ENCODE results near the gene LYRM9.
"Not testable (repeated sequence)": the region's sequence is repeated elsewhere in the genome, so short reads cannot be mapped to it uniquely, and the experiment has no call there.

Gene LYRM9

DNA sequence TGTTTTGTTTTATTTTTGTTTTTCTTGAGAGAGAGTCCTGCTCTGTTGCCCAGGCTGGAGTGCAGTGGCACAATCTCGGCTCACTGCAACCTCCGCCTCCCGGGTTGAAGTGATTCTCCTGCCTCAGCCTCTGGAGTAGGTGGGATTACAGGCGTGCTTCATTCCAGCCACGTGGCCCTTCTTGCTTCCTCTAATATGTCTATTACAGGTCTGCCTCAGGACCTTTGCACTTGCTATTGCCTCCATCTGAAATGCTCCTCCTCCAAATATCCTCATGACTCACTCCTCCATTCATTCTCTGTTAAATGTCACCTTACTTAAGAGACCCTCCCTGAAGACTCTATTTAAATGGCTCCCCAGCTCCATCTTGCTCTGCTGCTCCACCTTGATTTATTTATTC lies 39.0 kb downstream of the LYRM9 start:
- Histone ChIP-seq H3K4me3 (no peak overlapping the region), H3K4me1 (no peaks in the 10 kb centered on the region; a peak in 1 of 20 replicates)

DNA sequence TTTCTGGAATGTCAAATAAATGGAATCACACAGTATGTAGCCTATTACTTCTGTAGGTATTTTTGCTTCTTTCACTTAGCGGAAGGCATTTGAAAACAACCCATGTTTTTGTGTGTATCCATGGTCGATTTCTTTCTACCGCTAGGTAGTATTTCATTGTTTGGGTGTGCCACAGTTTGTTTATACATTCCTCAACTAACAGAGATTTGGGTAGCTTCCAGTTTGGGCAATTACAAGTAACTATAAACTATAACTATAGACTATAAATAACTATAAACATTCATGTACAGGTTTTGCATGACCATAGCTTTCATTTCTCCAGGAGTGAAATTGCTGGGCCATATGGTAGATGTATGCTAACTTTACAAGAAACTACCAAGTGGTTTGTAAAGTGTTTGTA lies 40.1 kb downstream of the LYRM9 start:
- Histone ChIP-seq H3K4me3 (no peak overlapping the region), H3K4me1 (peaks cover 0 to 6% (median 0%) of the 10 kb centered on the region in 10 experiments; a peak in 3 of 20 replicates), H3K27me3 (no peaks in the 10 kb centered on the region), H3K4me2 (no peak overlapping the region), H4K20me1 (no peaks in the 10 kb centered on the region), H3K36me3 (no peaks in the 10 kb centered on the region), H3K9me3 (replicated peaks in 1 of 11) (peaks cover 0 to 6% (median under 1%) of the 10 kb centered on the region in 11 experiments; a peak in 2 of 22 replicates), H3K27ac (no peak overlapping the region), H3K9ac (no peak overlapping the region)
- TF ChIP-seq Cebpa-rat (IDR thresholded peaks at IDR 0.05): no peak

More for the DNA sequence above, 39.0 kb downstream of the LYRM9 start:
- Histone ChIP-seq H3K9me3 (replicated peaks in 1 of 11) (peaks cover 0 to 13% (median 0%) of the 10 kb centered on the region in 11 experiments; a peak in 2 of 22 replicates), H3K9ac (no peak overlapping the region), H3K36me3 (no peaks in the 10 kb centered on the region), H3K27ac (no peak overlapping the region), H3K27me3 (no peaks in the 10 kb centered on the region), H4K20me1 (no peaks in the 10 kb centered on the region), H3K4me2 (no peak overlapping the region)
- no peak for TF ChIP-seq Cebpa-rat (IDR thresholded peaks at IDR 0.05)

DNA sequence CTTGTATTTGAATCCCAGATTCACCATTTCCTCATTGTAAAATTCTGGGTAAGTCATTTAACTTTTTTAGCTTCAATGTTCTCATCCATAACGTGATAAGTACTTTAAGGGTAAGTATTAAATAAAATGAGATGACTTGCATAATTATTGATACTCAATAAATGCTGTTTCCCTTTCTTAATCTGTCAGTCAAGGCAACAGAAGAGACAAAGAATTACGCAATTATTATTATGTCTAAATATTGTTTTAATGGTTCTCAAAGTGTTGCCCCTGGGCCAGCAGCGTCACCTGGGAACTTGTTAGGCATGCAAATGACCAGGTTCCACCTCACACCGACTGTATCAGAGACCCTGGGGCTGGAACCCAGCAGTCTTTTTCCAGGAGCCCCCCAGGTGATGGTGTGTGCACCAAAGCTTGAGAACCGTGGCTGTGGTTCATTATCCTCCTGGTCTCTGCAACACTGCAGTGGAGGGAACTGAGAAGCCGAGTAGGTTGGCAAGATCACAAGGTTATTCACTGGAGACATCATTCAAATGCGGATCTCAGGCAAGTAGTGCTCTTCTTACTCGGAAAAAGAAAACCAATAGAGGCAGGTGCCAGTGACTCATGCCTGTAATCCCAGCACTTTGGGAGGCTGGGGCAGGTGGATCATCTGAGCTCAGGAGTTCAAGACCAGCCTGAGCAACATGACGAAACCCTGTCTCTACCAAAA lies 43.5 kb downstream of the LYRM9 start:
- Histone ChIP-seq H3K27ac (no peak overlapping the region), H3K36me3 (no peaks in the 10 kb centered on the region), H3K27me3 (no peaks in the 10 kb centered on the region), H3K9me3 (replicated peaks in 1 of 11) (peaks cover 7 to 22% (median 15%) of the 10 kb centered on the region in 11 experiments; a peak in 20 of 22 replicates), H3K4me2 (no peak overlapping the region), H4K20me1 (no peaks in the 10 kb centered on the region), H3K4me3 (no peak overlapping the region), H3K9ac (no peak overlapping the region), H3K4me1 (peaks cover 0 to 30% (median 18%) of the 10 kb centered on the region in 10 experiments; a peak in 19 of 20 replicates)
- TF ChIP-seq Cebpa-rat (IDR thresholded peaks at IDR 0.05): peak in 5 of 11 experiments; percentile 11 to 54 (median 46); a peak in 4 of 22 replicates

DNA sequence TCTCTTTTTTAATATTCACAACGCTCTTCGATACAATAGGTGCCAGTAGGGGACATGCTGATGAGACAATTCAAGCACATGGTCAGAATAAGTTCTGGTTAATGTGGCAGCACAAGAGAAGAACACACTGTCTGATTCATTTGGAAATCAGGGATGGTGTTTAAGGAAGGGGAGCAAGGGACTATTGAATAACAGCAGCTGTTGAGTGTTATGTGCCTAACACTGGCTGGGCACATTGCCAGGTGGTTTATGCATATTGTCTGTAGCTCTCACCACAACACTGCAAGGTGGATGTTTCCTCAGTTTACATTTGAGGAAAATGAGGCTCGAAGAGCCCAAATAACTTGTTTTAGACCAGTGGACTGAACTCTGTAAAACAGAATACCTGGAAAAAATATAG lies 44.2 kb downstream of the LYRM9 start:
- peaks cover 0 to 30% (median 18%) of the 10 kb centered on the region in 10 experiments; a peak in 19 of 20 replicates for H3K4me1 ChIP-seq
- peaks cover 7 to 22% (median 15%) of the 10 kb centered on the region in 11 experiments; a peak in 20 of 22 replicates for H3K9me3 ChIP-seq (replicated peaks in 1 of 11)
- no peaks in the 10 kb centered on the region for H4K20me1 ChIP-seq
- no peak overlapping the region for H3K27ac ChIP-seq
- H3K27me3 ChIP-seq: no peaks in the 10 kb centered on the region
- no peak overlapping the region for H3K9ac ChIP-seq
- H3K4me3 ChIP-seq: no peak overlapping the region
- 0 out of 22 replicates have a peak overlapping the region, but pooled peaks of 1 of the 11 experiments have one; percentile 8 for H3K4me2 ChIP-seq
- TF ChIP-seq Cebpa-rat (IDR thresholded peaks at IDR 0.05): no peak
- no peaks in the 10 kb centered on the region for H3K36me3 ChIP-seq

DNA sequence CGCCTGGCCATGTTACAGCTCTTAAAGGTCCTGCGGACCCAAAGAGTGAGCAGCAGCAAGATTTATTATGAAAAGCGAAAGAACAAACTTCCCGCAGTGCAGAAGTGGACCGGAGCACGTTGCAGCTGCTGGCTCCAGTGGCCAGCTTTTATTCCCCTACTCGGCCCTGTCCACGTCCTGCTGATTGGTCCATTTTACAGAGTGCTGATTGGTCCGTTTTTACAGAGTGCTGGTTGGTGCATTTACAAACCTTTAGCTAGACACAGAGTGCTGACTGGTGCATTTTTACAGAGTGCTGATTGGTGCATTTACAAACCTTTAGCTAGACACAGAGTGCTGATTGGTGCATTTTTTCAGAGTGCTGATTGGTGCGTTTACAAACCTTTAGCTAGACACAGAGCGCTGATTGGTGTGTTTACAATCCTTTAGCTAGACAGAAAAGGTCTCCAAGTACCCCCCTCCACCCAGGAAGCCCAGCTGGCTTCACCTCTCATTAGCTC lies 46.3 kb downstream of the LYRM9 start:
- Histone ChIP-seq H3K9ac (peak overlapping the region in 10 of 11 experiments; percentile 26 to 71 (median 64); a peak in 19 of 22 replicates), H3K27ac (peak overlapping the region in 9 of 11 experiments; percentile 59 to 79 (median 72); a peak in 18 of 22 replicates), H3K4me3 (peak overlapping the region; percentile 39 to 60 (median 51); a peak in 19 of 20 replicates), H3K4me2 (peak overlapping the region; percentile 67 to 86 (median 79)), H3K4me1 (peaks cover 0 to 30% (median 18%) of the 10 kb centered on the region in 10 experiments; a peak in 19 of 20 replicates), H3K9me3 (replicated peaks in 1 of 11) (peaks cover 7 to 22% (median 15%) of the 10 kb centered on the region in 11 experiments; a peak in 20 of 22 replicates)
- not testable (repeated sequence) for H3K27me3 ChIP-seq, H3K36me3 ChIP-seq, H4K20me1 ChIP-seq

DNA sequence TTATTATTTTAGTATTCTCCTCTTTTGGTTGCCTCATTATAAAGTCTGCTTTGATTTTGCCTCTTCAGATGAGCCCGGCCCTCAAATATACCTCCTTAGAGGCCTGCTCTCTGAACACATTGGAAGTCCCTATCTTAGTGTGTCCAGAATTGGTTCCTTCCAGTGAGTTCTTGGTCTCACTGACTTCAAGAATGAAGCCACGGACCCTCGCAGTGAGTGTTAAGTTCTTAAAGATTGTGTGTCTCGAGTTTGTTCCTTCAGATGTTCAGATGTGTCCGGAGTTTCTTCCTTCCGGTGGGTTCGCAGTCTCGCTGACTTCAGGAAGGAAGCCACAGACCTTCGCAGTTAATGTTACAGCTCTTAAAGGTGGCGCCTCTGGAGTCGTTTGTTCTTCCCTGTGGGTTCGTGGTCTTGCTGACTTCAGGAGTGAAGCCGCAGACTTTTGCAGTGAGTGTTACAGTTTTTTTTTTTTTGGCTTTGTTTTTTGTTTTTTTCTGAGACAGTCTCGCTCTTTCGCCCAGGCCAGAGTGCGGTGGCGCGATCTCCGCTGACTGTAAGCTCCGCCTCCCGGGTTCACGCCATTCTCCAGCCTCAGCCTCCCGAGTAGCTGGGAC lies 47.0 kb downstream of the LYRM9 start:
- Histone ChIP-seq H3K27ac (peak overlapping the region in 10 of 11 experiments; percentile 20 to 79 (median 71); a peak in 18 of 22 replicates), H3K4me2 (peak overlapping the region; percentile 67 to 86 (median 79))

DNA sequence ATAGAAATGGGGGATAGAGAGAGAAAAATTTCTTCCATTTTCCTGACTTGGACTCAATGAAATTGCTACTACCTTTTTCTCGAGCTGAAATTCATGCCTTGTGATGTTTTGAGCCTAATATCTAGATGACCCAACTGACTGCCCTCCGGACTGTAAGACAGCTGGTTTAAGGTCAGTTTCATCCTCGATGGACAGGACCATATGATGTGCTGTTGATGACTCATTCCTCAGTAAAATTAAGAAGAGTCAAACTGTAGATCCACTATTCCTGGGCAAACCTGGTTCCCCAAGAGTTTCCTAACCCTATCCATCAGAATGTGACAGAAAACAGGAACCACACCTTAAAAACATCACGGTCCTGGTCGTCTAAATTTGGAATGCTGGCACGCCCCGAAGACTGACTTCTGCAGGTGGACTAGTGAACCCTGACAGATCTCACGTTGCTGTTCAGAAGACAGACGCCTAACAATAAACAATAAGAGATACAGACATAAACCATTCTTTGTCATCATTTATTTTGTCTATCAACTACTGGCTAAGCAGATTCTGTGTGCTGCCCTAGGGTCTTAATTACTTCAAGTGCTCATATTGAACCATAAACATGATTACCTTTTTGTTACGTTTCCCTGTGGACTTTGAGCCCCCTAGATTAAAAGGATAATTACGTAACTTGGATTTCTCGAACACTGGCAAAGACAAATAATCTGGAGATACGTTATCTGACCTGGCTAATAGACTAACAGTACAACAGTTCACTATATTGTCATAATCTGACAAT lies 47.7 kb downstream of the LYRM9 start:
- H3K4me1 ChIP-seq: peaks cover 0 to 30% (median 18%) of the 10 kb centered on the region in 10 experiments; a peak in 19 of 20 replicates
- peak overlapping the region in 8 of 11 experiments; percentile 65 to 79 (median 74); a peak in 16 of 22 replicates for H3K27ac ChIP-seq
- no peak for TF ChIP-seq Cebpa-rat (IDR thresholded peaks at IDR 0.05)
- H3K9me3 ChIP-seq (replicated peaks in 1 of 11): peaks cover 7 to 22% (median 15%) of the 10 kb centered on the region in 11 experiments; a peak in 20 of 22 replicates
- peak overlapping the region; percentile 67 to 86 (median 79); a peak in 21 of 22 replicates for H3K4me2 ChIP-seq
- H3K4me3 ChIP-seq: peak overlapping the region in 4 of 10 experiments; percentile 39 to 56 (median 51); a peak in 4 of 20 replicates
- peak overlapping the region in 7 of 11 experiments; percentile 55 to 71 (median 68); a peak in 10 of 22 replicates for H3K9ac ChIP-seq
- H3K27me3 ChIP-seq: no peaks in the 10 kb centered on the region
- H3K36me3 ChIP-seq: no peaks in the 10 kb centered on the region
- H4K20me1 ChIP-seq: no peaks in the 10 kb centered on the region

More for the DNA sequence above, 47.0 kb downstream of the LYRM9 start:
- H3K36me3 ChIP-seq: no peaks in the 10 kb centered on the region
- H3K4me1 ChIP-seq: peaks cover 0 to 30% (median 18%) of the 10 kb centered on the region in 10 experiments; a peak in 19 of 20 replicates
- TF ChIP-seq Cebpa-rat (IDR thresholded peaks at IDR 0.05): no peak
- H3K9me3 ChIP-seq (replicated peaks in 1 of 11): peaks cover 7 to 22% (median 15%) of the 10 kb centered on the region in 11 experiments; a peak in 20 of 22 replicates
- no peaks in the 10 kb centered on the region for H3K27me3 ChIP-seq
- peak overlapping the region; percentile 39 to 60 (median 51); a peak in 19 of 20 replicates for H3K4me3 ChIP-seq
- no peaks in the 10 kb centered on the region for H4K20me1 ChIP-seq
- H3K9ac ChIP-seq: peak overlapping the region; percentile 26 to 71 (median 60); a peak in 21 of 22 replicates

DNA sequence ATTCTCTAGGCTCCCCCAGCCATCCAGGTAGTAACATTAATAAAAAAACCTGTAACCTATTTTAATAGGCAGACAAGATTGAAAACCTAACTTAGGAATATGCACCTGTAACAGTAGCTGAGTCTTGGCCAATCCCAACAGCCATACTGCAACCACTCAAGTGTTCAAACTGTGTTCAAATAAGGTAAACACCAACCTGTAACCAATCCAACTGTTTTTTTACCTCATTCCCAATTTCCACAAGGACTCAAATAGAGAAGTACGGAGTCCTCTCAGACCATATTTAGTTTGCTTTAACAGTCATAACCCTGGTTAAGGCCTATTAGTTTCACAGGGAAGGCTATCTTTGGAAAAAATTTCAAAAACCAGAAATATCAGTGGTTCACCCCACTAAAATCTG lies 52.5 kb downstream of the LYRM9 start:
- H3K4me3 ChIP-seq: no peak overlapping the region
- H3K4me2 ChIP-seq: no peak overlapping the region
- no peak overlapping the region for H3K9ac ChIP-seq
- no peaks in the 10 kb centered on the region for H4K20me1 ChIP-seq
- no peaks in the 10 kb centered on the region for H3K27me3 ChIP-seq
- no peaks in the 10 kb centered on the region for H3K9me3 ChIP-seq (replicated peaks in 1 of 11)
- H3K4me1 ChIP-seq: peaks cover 0 to 12% (median 6%) of the 10 kb centered on the region in 10 experiments; a peak in 18 of 20 replicates
- no peak for TF ChIP-seq Cebpa-rat (IDR thresholded peaks at IDR 0.05)
- H3K27ac ChIP-seq: no peak overlapping the region
- H3K36me3 ChIP-seq: no peaks in the 10 kb centered on the region

DNA sequence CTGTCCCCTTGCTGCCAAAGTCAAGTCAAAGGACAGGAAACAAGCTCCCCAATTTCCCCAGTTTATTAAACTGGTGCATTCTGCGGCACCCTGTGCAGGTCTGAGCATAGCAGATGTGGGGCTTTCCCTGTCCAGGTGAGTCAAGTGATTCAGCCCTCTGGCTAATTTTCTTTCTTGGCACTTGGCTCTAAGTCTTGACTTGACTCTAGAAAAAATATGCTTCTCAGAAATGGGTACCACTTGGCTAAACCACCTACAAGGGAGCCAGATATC lies 52.8 kb downstream of the LYRM9 start:
- H3K36me3 ChIP-seq; H3K4me2 ChIP-seq; H3K9me3 ChIP-seq (replicated peaks in 1 of 11); H3K27me3 ChIP-seq; H3K27ac ChIP-seq; H4K20me1 ChIP-seq; H3K4me3 ChIP-seq; H3K9ac ChIP-seq: not testable (repeated sequence)
- peaks cover 0 to 12% (median 5%) of the 10 kb centered on the region in 10 experiments; a peak in 17 of 20 replicates for H3K4me1 ChIP-seq

DNA sequence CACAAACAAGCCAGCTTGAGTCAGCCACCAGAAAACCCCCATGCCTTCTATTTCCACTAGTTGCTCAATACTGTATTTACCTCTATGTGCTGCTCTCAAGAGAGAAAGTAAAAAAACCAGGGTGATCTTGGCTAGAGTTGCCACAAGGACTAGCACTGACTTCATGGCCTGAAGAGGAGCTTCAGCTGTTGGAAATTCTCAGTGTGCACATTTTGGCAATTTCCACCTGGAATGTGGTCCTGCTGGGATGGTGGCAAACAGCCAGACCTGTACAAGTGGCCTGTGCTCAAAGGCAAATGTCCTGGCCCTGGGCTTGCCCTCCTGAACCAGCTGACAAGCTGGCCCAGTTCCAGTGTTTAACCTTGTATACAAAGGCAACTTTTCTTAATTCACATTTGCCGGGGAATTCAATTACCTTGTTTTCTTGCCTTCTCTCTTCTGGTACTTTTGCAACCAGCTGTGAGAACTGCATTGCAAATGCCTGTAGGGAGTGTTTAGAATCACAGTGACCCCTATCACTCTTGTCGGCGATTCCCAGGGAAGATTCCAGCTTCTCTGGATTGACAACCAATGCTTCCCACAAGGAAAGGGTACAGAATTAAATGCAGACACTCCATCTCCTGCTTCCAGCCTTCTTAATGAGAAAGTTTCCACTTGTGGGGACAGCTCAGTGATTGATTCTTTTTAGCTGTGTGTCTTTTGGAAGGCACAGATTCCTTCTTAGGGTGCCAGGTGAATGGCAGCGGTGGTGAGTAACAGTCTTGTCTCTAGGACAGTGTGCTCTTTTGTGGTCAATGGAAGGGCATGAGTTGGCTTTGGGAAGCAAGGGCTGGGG lies 53.4 kb downstream of the LYRM9 start:
- H3K27me3 ChIP-seq; H3K9ac ChIP-seq; H3K4me1 ChIP-seq; H3K27ac ChIP-seq; H3K36me3 ChIP-seq; H3K4me2 ChIP-seq; H3K9me3 ChIP-seq (replicated peaks in 1 of 11); H3K4me3 ChIP-seq; H4K20me1 ChIP-seq: not testable (repeated sequence)

DNA sequence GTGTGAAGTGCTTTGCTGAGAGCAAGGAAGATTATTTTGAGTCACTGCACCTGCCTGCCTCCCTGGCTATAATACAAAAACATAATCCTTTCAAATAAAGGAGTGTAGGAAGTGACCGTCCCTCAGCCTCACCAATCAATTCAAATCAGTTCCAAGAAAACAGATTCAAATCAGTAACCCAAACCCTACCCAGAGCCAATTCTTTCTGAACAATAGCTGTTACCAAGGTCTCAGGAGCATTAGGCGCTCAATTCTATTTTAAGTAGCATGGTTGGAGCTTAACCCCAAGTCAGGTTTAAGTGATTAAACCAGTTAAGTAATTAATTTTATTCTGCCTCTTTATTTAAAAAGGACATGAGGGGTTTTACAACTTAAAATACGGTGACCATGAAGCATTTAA lies 54.6 kb downstream of the LYRM9 start:
- not testable (repeated sequence) for H3K36me3 ChIP-seq; H3K4me1 ChIP-seq; H3K4me3 ChIP-seq; H4K20me1 ChIP-seq; H3K4me2 ChIP-seq; H3K27ac ChIP-seq; H3K27me3 ChIP-seq; H3K9ac ChIP-seq; H3K9me3 ChIP-seq (replicated peaks in 1 of 11)

Measured in BLaER1 treated with 17β-estradiol and CSF1 and Interleukin-3, amounts not matched to agents 10 nM and 100 nM (cell line).